Measurements from ENCODE around the gene RBMS3. TPM values are rescaled to one million over a fixed set of nuclear protein-coding genes. Genes with fewer than 3 reads are reported as not detected.

Gene RBMS3
- total RNA-seq, 2 experiments from 2014 or later: 1.0 TPM; not detected in 1

DNA sequence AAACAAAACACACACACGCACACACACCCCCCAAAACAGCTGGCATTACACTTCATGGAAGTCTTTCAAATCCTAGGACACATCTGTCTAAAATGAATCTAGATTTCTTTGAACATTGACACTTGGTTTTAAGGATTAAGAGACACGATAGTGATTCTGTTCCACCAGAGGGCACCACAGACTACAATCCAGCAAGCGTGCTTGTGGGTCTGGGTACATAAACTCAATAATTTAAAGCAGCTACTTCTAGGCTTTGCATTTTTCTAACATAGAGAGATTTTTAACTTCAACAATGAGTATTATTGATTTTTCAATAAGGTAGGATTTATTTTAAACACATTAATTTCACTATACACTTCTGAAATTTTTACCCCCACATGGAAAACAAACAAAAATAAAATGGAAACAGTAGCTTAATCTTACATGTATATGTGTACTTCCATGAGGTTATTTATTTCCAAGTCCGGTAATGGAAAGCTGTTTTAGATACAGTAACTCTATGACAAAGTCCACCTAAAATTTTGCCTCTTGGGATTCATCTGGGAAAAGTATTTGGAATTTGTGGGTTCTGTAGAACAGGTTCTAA lies 761.5 kb downstream of the RBMS3 start:
- no peak overlapping the region for H3K4me2 ChIP-seq (ENCODE audit: low read length)
- ChIA-PET POLR2A (interaction anchor here (0.5 kb wide), 1 partner anchor 243 kb away, joined by 3 read pairs; no protein-coding TSS in a partner anchor), CTCF (ENCODE audit: unreplicated experiment) (no interaction called here)
- TF ChIP-seq, protein P1, sequence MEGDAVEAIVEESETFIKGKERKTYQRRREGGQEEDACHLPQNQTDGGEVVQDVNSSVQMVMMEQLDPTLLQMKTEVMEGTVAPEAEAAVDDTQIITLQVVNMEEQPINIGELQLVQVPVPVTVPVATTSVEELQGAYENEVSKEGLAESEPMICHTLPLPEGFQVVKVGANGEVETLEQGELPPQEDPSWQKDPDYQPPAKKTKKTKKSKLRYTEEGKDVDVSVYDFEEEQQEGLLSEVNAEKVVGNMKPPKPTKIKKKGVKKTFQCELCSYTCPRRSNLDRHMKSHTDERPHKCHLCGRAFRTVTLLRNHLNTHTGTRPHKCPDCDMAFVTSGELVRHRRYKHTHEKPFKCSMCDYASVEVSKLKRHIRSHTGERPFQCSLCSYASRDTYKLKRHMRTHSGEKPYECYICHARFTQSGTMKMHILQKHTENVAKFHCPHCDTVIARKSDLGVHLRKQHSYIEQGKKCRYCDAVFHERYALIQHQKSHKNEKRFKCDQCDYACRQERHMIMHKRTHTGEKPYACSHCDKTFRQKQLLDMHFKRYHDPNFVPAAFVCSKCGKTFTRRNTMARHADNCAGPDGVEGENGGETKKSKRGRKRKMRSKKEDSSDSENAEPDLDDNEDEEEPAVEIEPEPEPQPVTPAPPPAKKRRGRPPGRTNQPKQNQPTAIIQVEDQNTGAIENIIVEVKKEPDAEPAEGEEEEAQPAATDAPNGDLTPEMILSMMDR (conservative IDR thresholded peaks at IDR 0.05; ENCODE audit: low read length): peak; percentile 83
- no peak for TF ChIP-seq EZH2phosphoT487 (IDR thresholded peaks at IDR 0.05; ENCODE audit: borderline replicate concordance, low read depth, low read length)
- H3K9me3 ChIP-seq (ENCODE audit: low read length): no peaks in the 10 kb centered on the region
- no peak overlapping the region for H2AFZ ChIP-seq (ENCODE audit: low read length)
- H3K27ac ChIP-seq (ENCODE audit: low read depth, low read length, poor library complexity, severe bottlenecking): no peak overlapping the region
- DNase-seq (ENCODE audit: low spot score): peak; percentile 57
- H3K4me1 ChIP-seq (ENCODE audit: insufficient read depth, low read length, poor library complexity, severe bottlenecking): no peaks in the 10 kb centered on the region
- BruUV-seq (replicated peaks): no TSS peak
- H3K9me2 ChIP-seq (ENCODE audit: insufficient read depth, low read length): no peaks in the 10 kb centered on the region
- intact Hi-C loops (cut with micrococcal nuclease; ENCODE audit: unreplicated experiment): loop anchor here (5.0 to 10.0 kb wide), 3 partner anchors 155 to 1090 kb away; no protein-coding TSS in a partner anchor
- no peaks in the 10 kb centered on the region for H3K36me3 ChIP-seq (ENCODE audit: insufficient read depth, low read length)
- H3K79me2 ChIP-seq (ENCODE audit: insufficient read depth, low read depth, low read length): no peaks in the 10 kb centered on the region
- H3K4me3 ChIP-seq (ENCODE audit: low read depth, low read length, poor library complexity, severe bottlenecking): no peak overlapping the region
- no peaks in the 10 kb centered on the region for H4K20me1 ChIP-seq (ENCODE audit: insufficient read depth, low read length)

DNA sequence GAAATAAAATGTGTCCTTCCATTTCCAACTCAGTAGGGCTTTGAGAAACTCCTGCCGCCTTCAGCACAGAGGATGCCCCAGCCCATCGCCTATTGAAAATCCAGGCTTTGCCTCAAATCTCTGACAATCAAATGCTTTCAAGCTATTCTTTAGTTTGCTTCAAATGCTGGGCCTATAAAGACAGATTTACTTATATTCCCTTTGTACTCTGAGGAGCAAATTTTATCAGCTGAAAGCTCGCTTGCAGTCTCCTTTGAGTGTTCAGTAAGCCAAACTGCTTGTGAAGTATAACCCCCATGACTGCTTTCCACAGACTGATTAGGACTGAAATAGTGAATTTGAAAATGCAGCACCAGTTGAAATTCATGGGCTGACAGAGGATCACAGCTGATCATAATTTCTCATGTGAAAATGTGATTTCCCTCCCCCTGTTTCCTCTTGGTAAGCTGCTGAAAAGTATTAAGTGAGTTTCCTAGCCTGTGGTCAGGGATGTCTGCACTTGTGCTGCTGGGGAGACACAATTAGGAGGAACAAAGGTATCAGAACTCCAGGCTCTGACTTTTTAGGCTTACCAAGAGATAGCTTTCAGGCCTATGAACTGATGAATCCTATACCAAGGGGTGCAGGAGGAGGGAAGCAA lies 762.2 kb downstream of the RBMS3 start:
- H3K9me2 ChIP-seq (ENCODE audit: insufficient read depth, low read length): no peaks in the 10 kb centered on the region
- H2AFZ ChIP-seq (ENCODE audit: low read length): no peak overlapping the region
- CTCF ChIA-PET (ENCODE audit: unreplicated experiment): no interaction called here
- H3K4me1 ChIP-seq (ENCODE audit: insufficient read depth, low read length, poor library complexity, severe bottlenecking): no peaks in the 10 kb centered on the region
- no peaks in the 10 kb centered on the region for H3K9me3 ChIP-seq (ENCODE audit: low read length)
- no peaks in the 10 kb centered on the region for H3K79me2 ChIP-seq (ENCODE audit: insufficient read depth, low read depth, low read length)
- intact Hi-C loops (cut with micrococcal nuclease; ENCODE audit: unreplicated experiment): loop anchor here (5.0 to 10.0 kb wide), 3 partner anchors 154 to 1089 kb away; no protein-coding TSS in a partner anchor
- POLR2A ChIA-PET: interaction anchor here (0.5 to 0.6 kb wide), 2 partner anchors 244 to 468 kb away, joined by 3 read pairs; no protein-coding TSS in a partner anchor
- no peak for DNase-seq (ENCODE audit: low spot score)
- no peak overlapping the region for H3K27ac ChIP-seq (ENCODE audit: low read depth, low read length, poor library complexity, severe bottlenecking)
- no peak overlapping the region for H3K4me2 ChIP-seq (ENCODE audit: low read length)
- H3K36me3 ChIP-seq (ENCODE audit: insufficient read depth, low read length): no peaks in the 10 kb centered on the region
- no peak overlapping the region for H3K4me3 ChIP-seq (ENCODE audit: low read depth, low read length, poor library complexity, severe bottlenecking)
- TF ChIP-seq, protein P1 (conservative IDR thresholded peaks at IDR 0.05; ENCODE audit: low read length): no peak
- no peak for TF ChIP-seq EZH2phosphoT487 (IDR thresholded peaks at IDR 0.05; ENCODE audit: borderline replicate concordance, low read depth, low read length)
- no peaks in the 10 kb centered on the region for H4K20me1 ChIP-seq (ENCODE audit: insufficient read depth, low read length)
- BruUV-seq (replicated peaks): no TSS peak

DNA sequence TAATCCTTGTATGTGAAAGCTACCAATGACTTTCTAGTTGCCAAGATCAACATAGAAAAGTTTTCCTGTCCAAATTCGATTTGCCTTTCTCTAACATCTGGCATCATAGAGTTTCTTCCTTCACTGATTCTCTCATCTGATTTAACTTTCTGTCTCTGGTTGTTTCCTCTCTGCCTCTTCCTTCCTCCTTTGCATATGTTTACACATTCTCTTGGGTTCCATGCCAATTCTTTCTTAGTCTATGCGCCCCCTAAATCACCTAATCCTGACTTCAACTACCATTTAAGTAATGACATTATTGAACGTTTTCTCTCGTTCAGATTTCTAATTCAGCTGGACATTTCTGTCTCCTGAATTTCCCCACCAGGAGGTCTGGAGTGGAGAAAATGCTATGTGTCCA lies 763.6 kb downstream of the RBMS3 start:
- intact Hi-C loops (cut with micrococcal nuclease; ENCODE audit: unreplicated experiment): loop anchor here (5.0 to 10.0 kb wide), 3 partner anchors 153 to 1088 kb away; no protein-coding TSS in a partner anchor
- Histone ChIP-seq H3K79me2 (ENCODE audit: insufficient read depth, low read depth, low read length) (no peaks in the 10 kb centered on the region), H3K4me1 (ENCODE audit: insufficient read depth, low read length, poor library complexity, severe bottlenecking) (no peaks in the 10 kb centered on the region), H4K20me1 (ENCODE audit: insufficient read depth, low read length) (no peaks in the 10 kb centered on the region), H3K36me3 (ENCODE audit: insufficient read depth, low read length) (no peaks in the 10 kb centered on the region), H3K27ac (ENCODE audit: low read depth, low read length, poor library complexity, severe bottlenecking) (no peak overlapping the region), H2AFZ (ENCODE audit: low read length) (no peak overlapping the region), H3K4me3 (ENCODE audit: low read depth, low read length, poor library complexity, severe bottlenecking) (no peak overlapping the region), H3K9me2 (ENCODE audit: insufficient read depth, low read length) (no peaks in the 10 kb centered on the region), H3K9me3 (ENCODE audit: low read length) (no peaks in the 10 kb centered on the region), H3K4me2 (ENCODE audit: low read length) (no peak overlapping the region)
- POLR2A ChIA-PET: no interaction called here
- BruUV-seq (replicated peaks): no TSS peak
- no peak for DNase-seq (ENCODE audit: low spot score)
- CTCF ChIA-PET (ENCODE audit: unreplicated experiment): no interaction called here
- TF ChIP-seq, protein P1 (conservative IDR thresholded peaks at IDR 0.05; ENCODE audit: low read length): no peak
- no peak for TF ChIP-seq EZH2phosphoT487 (IDR thresholded peaks at IDR 0.05; ENCODE audit: borderline replicate concordance, low read depth, low read length)

All from OCI-LY7 (cell line).